HK-2 (cell line): ENCODE data around the gene TLE3.
"Not testable (repeated sequence)": the region's sequence is repeated elsewhere in the genome, so short reads cannot be mapped to it uniquely, and the experiment has no call there.

Source experiments
- DNase-seq: peaks from one replicate; pipeline ENCODE4 v3.0.0-alpha.2; 2018; ENCODE audit not compliant: unreplicated experiment

The TLE3 gene

GRCh38 chr15:70097321-70098152, at the start of gene TLE3:
Gene TLE3, minus strand, starts transcription at chr15:70097917. Its CDS starts 1,119 bp downstream, at chr15:70096798.
- DNase-seq = peak; percentile 91

DNA sequence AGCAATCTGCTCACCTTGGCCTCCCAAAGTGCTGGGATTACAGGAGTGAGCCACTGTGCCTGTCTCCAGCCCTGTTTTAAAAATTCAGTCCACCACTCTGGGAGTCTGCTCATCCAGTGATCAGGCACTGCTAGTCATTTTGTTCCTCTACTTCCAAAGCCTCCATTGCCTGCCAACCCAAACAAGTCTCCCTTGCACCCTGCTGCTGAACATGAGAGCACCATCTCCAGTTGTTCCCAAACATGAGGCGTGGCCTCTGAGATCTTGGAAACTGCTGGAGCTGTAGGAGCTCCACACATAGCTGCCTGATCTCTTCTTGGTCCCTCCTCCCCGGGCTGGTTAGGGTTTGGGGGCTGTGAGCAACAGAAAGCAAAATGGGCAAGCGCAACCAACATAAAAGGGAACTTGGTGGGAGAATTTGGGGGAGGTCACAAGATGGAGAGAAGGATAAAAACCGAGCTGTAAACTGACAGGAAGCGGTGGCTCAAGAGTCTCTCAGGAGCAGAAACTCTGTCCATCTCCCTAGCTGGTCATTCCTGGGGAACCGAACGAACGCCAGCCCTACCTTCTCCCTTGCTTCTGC, 49.6 kb upstream of the TLE3 start:
- DNase-seq = no peak

DNA sequence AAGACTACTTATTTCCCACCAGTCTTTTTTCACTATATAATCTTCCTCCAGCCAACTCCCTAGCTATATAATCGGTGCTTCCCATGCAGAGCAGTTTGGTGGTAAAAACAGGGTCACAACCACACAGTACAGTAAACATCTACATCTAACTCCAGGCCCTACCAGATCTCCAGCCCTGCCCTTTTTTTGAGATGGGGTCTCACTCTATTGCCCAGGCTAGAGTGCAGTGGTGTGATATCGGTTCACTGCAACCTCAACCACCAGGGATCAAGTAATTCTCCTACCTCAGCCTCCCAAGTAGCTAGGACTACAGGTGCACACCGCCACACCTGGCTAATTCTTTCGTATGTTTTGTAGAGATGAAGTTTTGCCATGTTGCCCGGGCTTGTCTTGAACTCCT, 49.1 kb upstream of the TLE3 start:
- no peak for DNase-seq

GRCh38 chr15:70146162-70146561, 48.4 kb upstream of the TLE3 start:
- no peak for DNase-seq

- no peak for DNase-seq
These were observed 47.5 kb upstream of the TLE3 start for GRCh38 chr15:70145261-70145660.

DNA sequence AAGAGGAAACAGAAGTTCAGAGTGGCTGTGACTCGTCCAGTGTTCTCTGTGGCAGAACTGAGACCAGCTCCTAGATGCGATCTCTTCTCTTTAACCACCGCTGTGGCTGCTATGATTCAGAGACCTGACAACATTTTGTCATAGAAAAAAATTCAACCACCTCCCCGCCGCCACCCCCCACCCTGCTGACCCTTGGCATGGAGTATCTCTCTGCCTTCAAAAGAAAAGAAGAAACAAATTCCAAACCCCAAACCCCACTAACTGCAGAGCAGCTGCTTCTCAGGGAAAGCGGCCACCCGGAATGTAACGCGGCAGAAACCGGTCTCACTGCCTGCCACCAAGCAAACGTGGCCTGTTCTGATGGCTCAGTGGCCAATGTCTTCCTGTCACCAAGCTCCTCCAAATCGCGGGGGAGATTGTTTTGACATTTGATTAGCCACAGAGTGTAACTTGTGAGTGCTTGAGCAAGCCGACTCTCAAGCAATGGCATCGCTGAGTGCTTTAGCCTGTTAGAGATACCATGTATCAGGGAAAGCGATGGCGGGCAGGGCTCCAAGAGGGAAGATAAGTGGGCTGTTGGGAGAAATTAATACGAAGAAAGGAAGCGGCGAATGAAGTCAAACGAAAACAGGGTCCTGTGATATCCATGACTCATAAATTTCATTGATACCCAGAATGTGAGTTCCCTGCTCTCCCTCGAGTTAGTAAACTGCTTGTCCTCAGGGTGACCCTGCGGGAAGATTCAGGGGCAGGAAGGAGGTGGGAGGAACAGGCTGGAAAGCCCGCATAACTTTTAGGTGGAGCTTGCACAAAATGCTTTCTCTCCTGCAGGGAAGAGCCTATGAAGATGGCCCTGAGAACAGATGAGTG, 44.8 kb upstream of the TLE3 start:
- DNase-seq = no peak

DNA sequence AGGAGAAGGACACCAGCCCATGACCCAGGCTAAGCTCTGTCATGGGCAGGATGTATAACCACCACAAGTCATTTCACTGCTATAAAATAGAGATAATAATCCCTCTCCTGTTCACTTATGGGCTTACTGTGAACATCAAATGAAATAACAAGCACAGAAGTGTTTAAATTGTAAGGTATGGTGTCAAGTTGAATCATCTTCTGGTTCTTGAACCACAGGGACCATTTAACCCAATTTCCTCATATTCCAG, 44.3 kb upstream of the TLE3 start:
- DNase-seq = no peak

DNA sequence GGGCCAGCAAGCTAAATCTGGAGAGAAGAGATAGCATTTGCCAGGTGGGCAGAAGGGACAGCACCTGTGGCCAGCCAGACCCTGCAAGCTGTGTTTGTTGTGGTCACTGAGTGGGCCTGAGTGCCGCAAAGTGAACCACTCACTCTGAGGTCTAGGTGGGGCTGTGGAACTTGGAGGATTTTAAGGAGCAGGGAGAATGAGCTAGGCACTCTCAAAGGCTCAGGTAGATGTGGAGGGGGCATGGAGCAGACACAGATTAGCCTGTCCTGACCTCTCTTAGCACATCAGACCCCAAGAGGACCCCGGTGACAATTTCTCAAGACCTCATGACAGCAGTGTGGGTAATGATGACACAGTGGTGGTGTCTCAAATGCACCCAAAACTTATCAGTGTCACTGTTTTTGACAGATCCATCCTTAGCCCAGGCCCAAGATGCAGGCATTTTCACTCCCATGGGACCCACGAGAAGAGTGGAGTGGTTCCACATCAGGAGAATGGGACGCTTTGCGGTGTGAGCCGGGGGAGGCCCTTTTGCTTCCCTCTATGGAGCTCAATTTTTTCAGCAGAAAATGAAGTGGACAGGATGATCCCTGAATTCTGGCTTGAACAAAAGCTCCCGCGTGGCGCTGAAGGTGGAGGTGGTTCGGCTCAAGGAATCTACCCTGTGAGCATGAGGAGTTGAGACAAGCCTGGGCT, 43.8 kb upstream of the TLE3 start:
- DNase-seq = no peak

- peak; percentile 11 for DNase-seq
These were observed 43.0 kb upstream of the TLE3 start for GRCh38 chr15:70140543-70141375.

- DNase-seq = no peak
These were observed 42.4 kb upstream of the TLE3 start for GRCh38 chr15:70140025-70140542.

DNA sequence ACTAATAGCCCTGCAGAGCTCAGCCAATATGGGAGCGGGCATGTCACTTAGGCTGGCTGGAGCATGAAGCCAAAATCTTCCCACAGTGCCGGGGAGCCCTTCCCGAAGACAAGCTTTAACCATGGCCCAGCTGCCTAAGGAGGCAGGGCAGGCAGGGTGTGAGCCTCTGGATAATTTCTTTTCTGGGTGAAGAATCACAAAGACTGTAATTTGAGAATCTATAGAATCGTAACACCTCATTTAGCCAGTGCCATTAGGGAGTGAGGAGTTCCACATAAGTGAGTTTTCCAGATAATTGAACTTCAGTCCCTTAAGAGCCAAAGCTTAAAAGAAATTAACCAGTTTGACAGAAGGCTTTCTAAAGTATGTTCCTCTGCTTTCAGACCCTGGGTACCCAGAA, 40.2 kb upstream of the TLE3 start:
- no peak for DNase-seq

GRCh38 chr15:70137021-70137420, 39.3 kb upstream of the TLE3 start:
- DNase-seq = not testable (repeated sequence)

GRCh38 chr15:70133781-70134421, 36.2 kb upstream of the TLE3 start:
- no peak for DNase-seq

GRCh38 chr15:70133296-70133695, 35.6 kb upstream of the TLE3 start:
- DNase-seq = no peak

- DNase-seq = no peak
These were observed 34.9 kb upstream of the TLE3 start for GRCh38 chr15:70132571-70132970.

DNA sequence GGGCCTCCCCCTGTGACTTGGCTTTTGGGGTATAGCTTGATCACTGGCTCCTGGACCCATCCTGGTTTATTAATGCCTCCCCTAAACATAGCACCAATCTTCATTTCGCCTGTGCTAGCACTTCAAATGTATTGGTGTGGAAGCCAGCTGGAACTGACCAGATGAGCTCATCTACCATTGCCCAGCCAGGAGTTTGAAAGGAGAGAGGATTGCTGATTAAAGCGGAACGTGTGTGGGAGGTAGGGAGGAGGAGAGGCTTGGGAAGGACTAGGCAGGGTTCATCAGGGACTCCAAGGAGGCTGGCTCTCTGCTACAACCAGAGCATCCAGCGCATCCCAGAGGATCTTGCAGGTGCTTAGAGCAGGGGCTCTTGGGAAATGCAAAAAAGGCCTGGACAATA, 34.4 kb upstream of the TLE3 start:
- no peak for DNase-seq

DNA sequence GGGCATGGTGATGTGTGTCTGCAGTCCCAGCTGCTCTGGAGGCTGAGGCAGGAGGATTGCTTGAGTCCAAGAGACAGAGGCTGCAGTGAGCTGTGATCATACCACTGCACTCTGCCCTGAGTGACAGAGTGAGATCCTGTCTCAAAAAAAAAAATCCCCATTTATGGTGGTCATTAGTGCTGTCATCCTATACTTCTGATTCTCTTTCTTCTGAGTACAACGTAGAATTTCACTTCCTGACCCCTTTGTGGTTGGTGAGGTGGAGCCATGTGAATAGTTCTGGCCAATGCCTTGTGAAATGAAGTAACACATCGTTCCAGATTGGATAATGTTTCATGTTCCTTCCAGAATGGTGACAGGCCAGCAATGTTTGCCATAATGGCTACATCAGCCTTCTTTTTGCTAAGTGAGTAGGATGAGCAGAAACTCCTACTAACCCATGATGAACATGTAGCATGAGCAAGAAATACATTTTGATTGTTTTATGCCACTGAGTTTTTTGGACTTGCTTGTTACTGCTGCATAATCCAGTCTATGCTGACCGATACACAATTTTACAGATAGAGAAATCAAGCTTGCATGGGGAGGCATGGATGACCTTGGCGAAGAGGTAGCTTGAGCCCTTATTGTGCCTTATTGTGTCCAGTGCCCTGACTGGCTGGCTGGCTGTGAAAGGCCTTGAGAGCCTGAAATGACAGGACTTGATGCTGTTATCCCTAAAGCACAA, 30.9 kb upstream of the TLE3 start:
- DNase-seq = no peak

DNA sequence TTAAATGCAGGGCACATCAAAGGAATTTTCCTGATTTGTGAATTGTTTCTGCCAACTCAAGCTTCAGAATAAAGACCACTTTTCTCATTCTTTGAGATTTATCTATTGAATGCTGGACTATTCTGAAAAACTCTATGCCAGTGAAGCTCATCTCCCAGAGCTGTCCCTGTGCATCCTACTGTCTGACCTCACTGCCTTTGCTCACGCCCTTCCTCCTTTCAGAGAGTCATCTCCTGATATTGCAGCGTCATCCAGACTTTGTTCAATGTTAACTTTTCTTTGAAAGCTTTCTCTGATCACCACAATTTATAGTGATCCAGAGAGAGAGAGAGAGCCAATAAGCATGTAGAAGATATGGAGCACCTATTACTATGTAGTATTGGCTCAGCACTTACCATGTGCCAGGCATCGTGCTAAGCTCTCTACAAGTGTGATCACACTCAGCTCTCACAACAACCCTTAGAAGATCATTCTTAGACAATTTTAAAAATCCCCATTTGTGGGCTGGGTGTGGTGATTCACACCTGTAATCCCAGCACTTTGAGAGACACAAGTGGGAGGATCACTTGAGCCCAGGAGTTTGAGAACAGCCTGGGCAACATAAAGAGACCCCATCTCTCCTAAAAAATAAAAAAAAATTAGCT, 30.2 kb upstream of the TLE3 start:
- no peak for DNase-seq

- DNase-seq = no peak
These were observed 29.6 kb upstream of the TLE3 start for GRCh38 chr15:70127288-70127746.
